ENCODE measurements around the gene CD7. TPM values are rescaled to one million over a fixed set of nuclear protein-coding genes. Genes with fewer than 3 reads are reported as not detected.

Gene CD7
- total RNA-seq, 1 donor from 2014 or later = 0.46 TPM

DNA sequence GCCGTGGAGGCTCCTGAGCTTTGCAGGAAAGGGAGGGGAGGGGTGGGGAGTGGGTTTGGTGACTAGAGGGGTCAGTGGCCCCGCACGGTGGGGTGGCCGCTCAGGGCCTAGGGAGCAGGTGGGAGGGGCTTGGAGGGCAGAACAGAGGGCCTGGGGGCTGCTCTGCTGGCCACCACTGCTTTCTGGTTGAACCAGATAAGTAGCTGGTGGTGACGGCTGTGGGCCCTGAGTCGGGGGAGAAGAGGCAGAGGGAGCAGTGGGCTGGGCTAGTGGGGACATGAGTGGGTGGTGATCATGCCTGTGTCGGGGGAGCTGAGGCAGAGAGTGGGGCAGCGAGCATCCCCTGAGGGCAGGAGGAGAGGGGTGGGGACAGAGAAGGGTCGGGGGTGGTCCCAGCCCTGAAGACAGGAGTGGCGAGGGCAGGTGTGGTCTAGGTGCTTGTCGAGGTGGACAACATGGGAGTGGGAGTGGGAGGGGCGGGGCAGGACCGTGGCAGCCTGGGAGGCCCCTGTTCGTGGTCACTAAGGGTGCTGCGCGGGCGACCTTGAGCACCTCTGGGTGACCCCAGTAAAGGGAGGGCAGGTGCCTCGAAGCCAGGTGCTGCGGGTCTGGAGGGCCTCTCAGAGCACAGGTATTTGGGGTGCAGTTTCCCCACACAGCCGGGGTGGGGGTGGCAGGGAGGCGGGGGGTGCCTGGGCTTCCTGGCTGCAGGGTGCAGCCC lies 6.3 kb upstream of the CD7 start:
- DNase-seq (ENCODE audit: low spot score, unreplicated experiment) = no peak
- no peak overlapping the region for H3K27ac Mint-ChIP-seq
- TF ChIP-seq, protein P1, sequence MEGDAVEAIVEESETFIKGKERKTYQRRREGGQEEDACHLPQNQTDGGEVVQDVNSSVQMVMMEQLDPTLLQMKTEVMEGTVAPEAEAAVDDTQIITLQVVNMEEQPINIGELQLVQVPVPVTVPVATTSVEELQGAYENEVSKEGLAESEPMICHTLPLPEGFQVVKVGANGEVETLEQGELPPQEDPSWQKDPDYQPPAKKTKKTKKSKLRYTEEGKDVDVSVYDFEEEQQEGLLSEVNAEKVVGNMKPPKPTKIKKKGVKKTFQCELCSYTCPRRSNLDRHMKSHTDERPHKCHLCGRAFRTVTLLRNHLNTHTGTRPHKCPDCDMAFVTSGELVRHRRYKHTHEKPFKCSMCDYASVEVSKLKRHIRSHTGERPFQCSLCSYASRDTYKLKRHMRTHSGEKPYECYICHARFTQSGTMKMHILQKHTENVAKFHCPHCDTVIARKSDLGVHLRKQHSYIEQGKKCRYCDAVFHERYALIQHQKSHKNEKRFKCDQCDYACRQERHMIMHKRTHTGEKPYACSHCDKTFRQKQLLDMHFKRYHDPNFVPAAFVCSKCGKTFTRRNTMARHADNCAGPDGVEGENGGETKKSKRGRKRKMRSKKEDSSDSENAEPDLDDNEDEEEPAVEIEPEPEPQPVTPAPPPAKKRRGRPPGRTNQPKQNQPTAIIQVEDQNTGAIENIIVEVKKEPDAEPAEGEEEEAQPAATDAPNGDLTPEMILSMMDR (IDR thresholded peaks at IDR 0.05; ENCODE audit: unreplicated experiment) = no peak
- no peak overlapping the region for H3K4me3 Mint-ChIP-seq (ENCODE audit: low read depth)
- H3K4me1 Mint-ChIP-seq (ENCODE audit: low read depth) = peaks cover 1% of the 10 kb centered on the region
- H3K9me3 Mint-ChIP-seq (ENCODE audit: low read depth) = no peaks in the 10 kb centered on the region
- no peaks in the 10 kb centered on the region for H3K36me3 Mint-ChIP-seq (ENCODE audit: insufficient read depth)
- peaks cover 7% of the 10 kb centered on the region for H3K27me3 Mint-ChIP-seq

DNA sequence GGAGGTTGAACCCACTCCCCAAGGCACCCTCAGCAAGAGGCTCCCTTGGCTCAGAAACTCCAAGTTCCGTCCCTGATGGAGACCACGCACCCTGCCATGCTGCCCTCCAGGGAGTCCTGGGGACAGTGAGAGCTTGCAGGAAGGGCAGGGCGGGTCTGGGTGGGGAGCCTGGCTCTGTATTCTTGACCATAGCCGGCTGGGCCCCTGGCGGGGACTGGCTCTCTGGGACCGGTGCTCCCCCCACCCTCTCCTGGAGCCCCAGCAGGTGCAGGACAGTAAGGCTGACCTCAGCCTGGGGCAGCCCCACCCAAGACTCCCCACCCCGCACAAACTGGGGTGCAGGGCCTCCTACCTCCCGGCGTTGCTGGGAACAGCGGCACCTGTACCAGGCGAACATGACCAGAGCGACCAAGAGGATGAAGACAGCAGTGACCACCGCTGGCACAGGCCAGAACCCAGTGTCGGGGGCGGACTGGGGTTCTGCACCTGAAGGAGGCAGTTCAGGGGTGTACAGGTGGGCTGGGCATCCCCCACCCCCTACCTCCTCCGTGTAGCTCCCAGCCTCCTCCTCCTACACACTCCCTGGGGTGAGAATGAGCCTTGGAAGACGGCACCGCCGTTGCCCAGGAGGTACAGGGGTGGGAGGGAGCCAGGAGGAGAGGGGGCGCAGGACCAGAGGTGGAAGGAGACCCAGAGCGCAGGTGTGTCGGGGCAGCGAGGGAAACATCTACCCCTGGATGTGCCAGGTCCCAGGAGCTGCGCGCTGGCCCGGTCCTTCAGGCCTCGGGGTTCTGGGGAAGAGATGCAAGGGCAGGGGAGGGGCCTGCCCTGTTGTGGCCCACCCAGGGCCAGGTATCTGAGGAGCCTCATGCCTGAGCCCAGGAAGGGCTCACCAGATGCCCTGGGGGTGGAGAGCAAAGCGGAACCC lies 5.4 kb upstream of the CD7 start:
- peaks cover 7% of the 10 kb centered on the region for H3K27me3 Mint-ChIP-seq
- TF ChIP-seq, protein P1 (IDR thresholded peaks at IDR 0.05; ENCODE audit: unreplicated experiment) = no peak
- H3K27ac Mint-ChIP-seq = no peak overlapping the region
- no peak for DNase-seq (ENCODE audit: low spot score, unreplicated experiment)
- no peaks in the 10 kb centered on the region for H3K9me3 Mint-ChIP-seq (ENCODE audit: low read depth)
- H3K4me1 Mint-ChIP-seq (ENCODE audit: low read depth) = no peaks in the 10 kb centered on the region
- no peak overlapping the region for H3K4me3 Mint-ChIP-seq (ENCODE audit: low read depth)
- H3K36me3 Mint-ChIP-seq (ENCODE audit: insufficient read depth) = no peaks in the 10 kb centered on the region

DNA sequence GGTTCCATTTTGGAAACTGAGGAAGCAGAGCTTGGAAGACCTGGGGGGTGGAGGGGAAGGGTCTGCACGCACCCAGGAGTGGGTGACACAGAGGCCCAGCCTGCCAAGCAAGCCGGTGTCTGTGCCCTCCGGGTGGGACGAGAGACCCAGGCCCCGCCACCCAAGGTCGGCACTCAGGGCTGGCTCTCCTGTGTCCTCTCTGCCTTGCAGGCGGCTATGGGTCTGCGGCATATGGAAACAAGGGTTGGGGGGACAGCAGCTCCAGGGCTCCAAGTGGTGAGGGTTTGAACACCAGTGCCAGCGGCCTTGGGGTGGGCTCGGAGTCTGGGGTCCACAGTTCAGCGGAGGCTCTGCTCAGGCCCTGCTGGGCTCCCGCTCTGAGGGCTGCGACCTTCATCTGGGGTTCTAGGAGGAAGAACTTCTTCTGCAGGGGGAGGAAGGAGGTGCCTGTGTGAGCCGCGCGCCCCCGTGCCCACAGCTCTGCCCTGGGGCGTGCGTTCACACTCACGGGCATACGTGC lies 4.6 kb upstream of the CD7 start:
- Mint-ChIP-seq H3K27me3 (peaks cover 3% of the 10 kb centered on the region), H3K27ac (no peak overlapping the region), H3K36me3 (ENCODE audit: insufficient read depth) (no peaks in the 10 kb centered on the region), H3K4me3 (ENCODE audit: low read depth) (no peak overlapping the region), H3K9me3 (ENCODE audit: low read depth) (no peaks in the 10 kb centered on the region), H3K4me1 (ENCODE audit: low read depth) (no peaks in the 10 kb centered on the region)
- TF ChIP-seq, protein P1 (IDR thresholded peaks at IDR 0.05; ENCODE audit: unreplicated experiment) = no peak
- no peak for DNase-seq (ENCODE audit: low spot score, unreplicated experiment)

DNA sequence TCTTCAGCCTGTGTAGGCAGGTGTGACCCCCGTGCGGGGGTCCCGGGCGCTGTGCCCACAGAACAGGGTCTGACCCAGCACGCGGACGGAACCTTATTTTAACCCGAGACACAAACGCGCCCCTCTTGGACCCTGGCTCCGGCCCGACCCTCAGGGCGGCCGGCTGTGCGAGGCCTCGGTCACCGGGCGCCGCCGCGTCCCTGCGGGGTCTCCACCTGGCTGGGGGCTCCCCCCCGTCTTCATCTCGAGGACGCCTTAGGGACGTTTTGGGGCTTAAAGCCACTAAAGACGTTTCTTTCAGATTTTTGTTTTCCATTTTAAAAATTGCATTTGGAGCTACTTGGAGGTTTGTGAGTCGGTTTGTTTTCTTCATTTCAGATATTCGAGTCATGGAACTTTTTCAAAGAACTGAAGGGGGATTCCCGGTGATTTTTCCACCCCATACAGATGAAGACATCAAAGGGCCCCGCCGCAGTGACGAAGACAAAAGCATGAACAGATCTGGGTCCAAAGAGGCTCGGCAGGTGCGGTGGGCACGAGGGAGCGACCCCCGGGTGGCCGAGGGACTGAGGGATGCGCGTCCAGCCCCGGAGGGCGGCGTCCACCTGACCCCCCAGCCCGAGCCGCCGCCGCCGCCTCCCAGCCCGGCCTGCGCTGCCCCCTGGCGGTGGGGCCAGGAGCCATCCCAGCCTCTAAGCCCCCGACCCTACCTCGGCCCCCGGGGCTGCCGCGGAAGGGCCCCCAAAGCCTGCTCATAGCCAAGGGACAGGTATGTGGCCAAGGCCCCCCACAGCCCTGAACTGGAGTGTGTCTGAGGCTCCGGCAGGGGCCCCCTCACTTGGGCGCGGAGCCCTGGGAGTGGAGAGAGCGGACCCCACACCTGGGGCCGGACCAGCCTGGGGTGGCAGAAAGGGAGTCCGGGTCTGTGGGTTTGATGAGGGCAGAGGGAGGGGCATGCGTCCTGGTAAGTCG lies 3.8 kb upstream of the CD7 start:
- Mint-ChIP-seq H3K9me3 (ENCODE audit: low read depth) (no peaks in the 10 kb centered on the region), H3K4me1 (ENCODE audit: low read depth) (no peaks in the 10 kb centered on the region), H3K36me3 (ENCODE audit: insufficient read depth) (no peaks in the 10 kb centered on the region), H3K27me3 (peaks cover 3% of the 10 kb centered on the region), H3K27ac (no peak overlapping the region), H3K4me3 (ENCODE audit: low read depth) (no peak overlapping the region)
- DNase-seq (ENCODE audit: low spot score, unreplicated experiment) = no peak
- TF ChIP-seq, protein P1 (IDR thresholded peaks at IDR 0.05; ENCODE audit: unreplicated experiment) = peak; percentile 79

All from progenitor cell of endocrine pancreas (in vitro differentiated cells).